Measurements from ENCODE around the gene PIK3R5. TPM values are rescaled to one million over a fixed set of nuclear protein-coding genes. Genes with fewer than 3 reads are reported as not detected.

The PIK3R5 gene
- total and polyA plus RNA-seq, 2 donors (not counting 1 experiment from before 2014, with no cell fraction given), result 0.15 TPM; not detected in 1

- Histone ChIP-seq H4K20me1 (ENCODE audit: control insufficient read depth, extremely low read depth, insufficient read depth, low read length) (no peaks in the 10 kb centered on the region), H3K4me1 (ENCODE audit: control insufficient read depth, extremely low read depth, insufficient read depth, low read length) (no peaks in the 10 kb centered on the region), H3K79me2 (ENCODE audit: control insufficient read depth, insufficient read depth, low read length) (no peaks in the 10 kb centered on the region), H3K4me2 (ENCODE audit: extremely low read depth, insufficient read depth, low read length) (no peak overlapping the region), H3K9ac (ENCODE audit: insufficient read depth, low read length) (no peak overlapping the region), H3K36me3 (ENCODE audit: control insufficient read depth, insufficient read depth, low read length) (no peaks in the 10 kb centered on the region), H3K4me3 (replicated peaks in 1 of 4; ENCODE audit: control extremely low read depth in 1 of 4, insufficient read depth in 1 of 4, low read depth in 3 of 4, low read length in 4 of 4) (no peak overlapping the region), H3K27ac (ENCODE audit: insufficient read depth, low read length) (no peak overlapping the region), H2AFZ (ENCODE audit: low read length) (no peak overlapping the region), H3K27me3 (ENCODE audit: control insufficient read depth, insufficient read depth, low read length) (peaks cover 3% of the 10 kb centered on the region), H3K9me3 (ENCODE audit: control insufficient read depth, insufficient read depth, low read depth, low read length) (no peaks in the 10 kb centered on the region)
- DNase-seq (ENCODE audit: low read depth in 2 of 2), result no peak
- TF ChIP-seq CTCF (conservative IDR thresholded peaks at IDR 0.05 in 1 of 2, IDR thresholded peaks at IDR 0.05 in 1 of 2; ENCODE audit: low read depth in 1 of 2, low read length in 2 of 2) (no peak), EZH2 (IDR thresholded peaks at IDR 0.05; ENCODE audit: low read length, missing control alignments) (no peak)
Observed at GRCh38 chr17:8870406-8871040, 95.0 kb downstream of the PIK3R5 start.

- Histone ChIP-seq H2AFZ (ENCODE audit: low read length) (no peak overlapping the region), H3K27ac (ENCODE audit: insufficient read depth, low read length) (no peak overlapping the region), H3K4me3 (replicated peaks in 1 of 4; ENCODE audit: control extremely low read depth in 1 of 4, insufficient read depth in 1 of 4, low read depth in 3 of 4, low read length in 4 of 4) (no peak overlapping the region), H3K79me2 (ENCODE audit: control insufficient read depth, insufficient read depth, low read length) (no peaks in the 10 kb centered on the region), H4K20me1 (ENCODE audit: control insufficient read depth, extremely low read depth, insufficient read depth, low read length) (no peaks in the 10 kb centered on the region), H3K9ac (ENCODE audit: insufficient read depth, low read length) (no peak overlapping the region), H3K4me1 (ENCODE audit: control insufficient read depth, extremely low read depth, insufficient read depth, low read length) (no peaks in the 10 kb centered on the region), H3K4me2 (ENCODE audit: extremely low read depth, insufficient read depth, low read length) (no peak overlapping the region), H3K9me3 (ENCODE audit: control insufficient read depth, insufficient read depth, low read depth, low read length) (no peaks in the 10 kb centered on the region), H3K27me3 (ENCODE audit: control insufficient read depth, insufficient read depth, low read length) (peaks cover 3% of the 10 kb centered on the region), H3K36me3 (ENCODE audit: control insufficient read depth, insufficient read depth, low read length) (no peaks in the 10 kb centered on the region)
- no peak for DNase-seq (ENCODE audit: low read depth in 2 of 2)
- no peak for TF ChIP-seq EZH2 (IDR thresholded peaks at IDR 0.05; ENCODE audit: low read length, missing control alignments)
- TF ChIP-seq CTCF (conservative IDR thresholded peaks at IDR 0.05 in 1 of 2, IDR thresholded peaks at IDR 0.05 in 1 of 2; ENCODE audit: low read depth in 1 of 2, low read length in 2 of 2), result no peak
Observed at GRCh38 chr17:8869114-8869815, 96.2 kb downstream of the PIK3R5 start.

GRCh38 chr17:8868529-8868951 is 97.0 kb downstream of the PIK3R5 start:
- TF ChIP-seq EZH2 (IDR thresholded peaks at IDR 0.05; ENCODE audit: low read length, missing control alignments), result no peak
- TF ChIP-seq CTCF (conservative IDR thresholded peaks at IDR 0.05 in 1 of 2, IDR thresholded peaks at IDR 0.05 in 1 of 2; ENCODE audit: low read depth in 1 of 2, low read length in 2 of 2), result no peak
- H3K4me3 ChIP-seq (replicated peaks in 1 of 4; ENCODE audit: control extremely low read depth in 1 of 4, insufficient read depth in 1 of 4, low read depth in 3 of 4, low read length in 4 of 4), result no peak overlapping the region
- H3K4me1 ChIP-seq (ENCODE audit: control insufficient read depth, extremely low read depth, insufficient read depth, low read length), result no peaks in the 10 kb centered on the region
- no peaks in the 10 kb centered on the region for H3K9me3 ChIP-seq (ENCODE audit: control insufficient read depth, insufficient read depth, low read depth, low read length)
- H4K20me1 ChIP-seq (ENCODE audit: control insufficient read depth, extremely low read depth, insufficient read depth, low read length), result no peaks in the 10 kb centered on the region
- no peaks in the 10 kb centered on the region for H3K36me3 ChIP-seq (ENCODE audit: control insufficient read depth, insufficient read depth, low read length)
- no peak overlapping the region for H3K4me2 ChIP-seq (ENCODE audit: extremely low read depth, insufficient read depth, low read length)
- H3K9ac ChIP-seq (ENCODE audit: insufficient read depth, low read length), result no peak overlapping the region
- H3K27me3 ChIP-seq (ENCODE audit: control insufficient read depth, insufficient read depth, low read length), result peaks cover 3% of the 10 kb centered on the region
- no peaks in the 10 kb centered on the region for H3K79me2 ChIP-seq (ENCODE audit: control insufficient read depth, insufficient read depth, low read length)
- DNase-seq (ENCODE audit: low read depth in 2 of 2), result no peak
- no peak overlapping the region for H3K27ac ChIP-seq (ENCODE audit: insufficient read depth, low read length)
- no peak overlapping the region for H2AFZ ChIP-seq (ENCODE audit: low read length)

All from fibroblast of lung (primary cell).